WERI-Rb-1 (cell line): Measurements from ENCODE around the gene GAPDHS.

Experiments
- DNase-seq: peaks from one replicate; pipeline ENCODE4 v3.0.0-alpha.2; 2020
- H3K27ac ChIP-seq: fragments of 250-450 bp; sonication (Bioruptor Pico); 2 replicates; pipeline ENCODE4 v1.5.1; 2020; ENCODE audit warnings: mild to moderate bottlenecking, moderate library complexity
- H3K27me3 ChIP-seq: fragments of 250-450 bp; sonication (Bioruptor Pico); 2 replicates; pipeline ENCODE4 v1.5.1; 2021; ENCODE audit warnings: mild to moderate bottlenecking, low read depth, moderate library complexity; ENCODE audit not compliant: insufficient read depth, severe bottlenecking
- H3K36me3 ChIP-seq: fragments of 250-450 bp; sonication (Bioruptor Pico); 2 replicates; pipeline ENCODE4 v1.5.1; 2020; ENCODE audit warnings: mild to moderate bottlenecking, moderate library complexity
- H3K4me3 ChIP-seq: 2 replicates; pipeline ENCODE4 v1.5.1; 2011; ENCODE audit warnings: low read depth, mild to moderate bottlenecking, control low read depth, low read length
- H3K9me3 ChIP-seq: fragments of 250-450 bp; sonication (Bioruptor Pico); 2 replicates; pipeline ENCODE4 v1.5.1; 2021; ENCODE audit warnings: mild to moderate bottlenecking, moderate library complexity; ENCODE audit not compliant: severe bottlenecking
- TF ChIP-seq, protein P1 (sequence below): IDR thresholded peaks from 2 replicates; pipeline ENCODE4 v1.5.1; 2011; ENCODE audit warnings: low read depth, mild to moderate bottlenecking, control low read depth, inconsistent platforms, low read length

GAPDHS gene

DNA sequence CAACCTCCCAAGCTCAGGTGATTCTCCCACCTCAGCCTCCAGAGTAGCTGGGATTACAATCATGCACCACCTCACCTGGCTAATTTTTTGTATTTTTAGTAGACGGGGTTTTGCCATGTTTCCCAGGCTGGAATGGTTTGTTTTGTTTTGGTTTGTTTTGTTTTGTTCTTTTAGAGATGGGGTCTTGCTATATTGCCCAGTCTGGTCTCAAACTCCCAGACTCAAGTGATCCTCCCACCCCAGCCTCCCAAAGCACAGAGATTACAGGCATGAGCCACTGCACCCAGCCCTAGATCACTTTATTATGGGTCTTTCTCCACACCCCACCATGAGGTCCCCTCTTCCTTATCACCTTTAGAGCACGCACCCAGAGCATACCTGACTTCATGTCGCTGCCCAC lies 35.0 kb upstream of the GAPDHS start:
- H3K27ac ChIP-seq = no peak overlapping the region
- no peaks in the 10 kb centered on the region for H3K9me3 ChIP-seq
- no peak for DNase-seq
- no peaks in the 10 kb centered on the region for H3K27me3 ChIP-seq
- TF ChIP-seq, protein P1, sequence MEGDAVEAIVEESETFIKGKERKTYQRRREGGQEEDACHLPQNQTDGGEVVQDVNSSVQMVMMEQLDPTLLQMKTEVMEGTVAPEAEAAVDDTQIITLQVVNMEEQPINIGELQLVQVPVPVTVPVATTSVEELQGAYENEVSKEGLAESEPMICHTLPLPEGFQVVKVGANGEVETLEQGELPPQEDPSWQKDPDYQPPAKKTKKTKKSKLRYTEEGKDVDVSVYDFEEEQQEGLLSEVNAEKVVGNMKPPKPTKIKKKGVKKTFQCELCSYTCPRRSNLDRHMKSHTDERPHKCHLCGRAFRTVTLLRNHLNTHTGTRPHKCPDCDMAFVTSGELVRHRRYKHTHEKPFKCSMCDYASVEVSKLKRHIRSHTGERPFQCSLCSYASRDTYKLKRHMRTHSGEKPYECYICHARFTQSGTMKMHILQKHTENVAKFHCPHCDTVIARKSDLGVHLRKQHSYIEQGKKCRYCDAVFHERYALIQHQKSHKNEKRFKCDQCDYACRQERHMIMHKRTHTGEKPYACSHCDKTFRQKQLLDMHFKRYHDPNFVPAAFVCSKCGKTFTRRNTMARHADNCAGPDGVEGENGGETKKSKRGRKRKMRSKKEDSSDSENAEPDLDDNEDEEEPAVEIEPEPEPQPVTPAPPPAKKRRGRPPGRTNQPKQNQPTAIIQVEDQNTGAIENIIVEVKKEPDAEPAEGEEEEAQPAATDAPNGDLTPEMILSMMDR = no peak
- no peak overlapping the region for H3K4me3 ChIP-seq
- no peaks in the 10 kb centered on the region for H3K36me3 ChIP-seq

DNA sequence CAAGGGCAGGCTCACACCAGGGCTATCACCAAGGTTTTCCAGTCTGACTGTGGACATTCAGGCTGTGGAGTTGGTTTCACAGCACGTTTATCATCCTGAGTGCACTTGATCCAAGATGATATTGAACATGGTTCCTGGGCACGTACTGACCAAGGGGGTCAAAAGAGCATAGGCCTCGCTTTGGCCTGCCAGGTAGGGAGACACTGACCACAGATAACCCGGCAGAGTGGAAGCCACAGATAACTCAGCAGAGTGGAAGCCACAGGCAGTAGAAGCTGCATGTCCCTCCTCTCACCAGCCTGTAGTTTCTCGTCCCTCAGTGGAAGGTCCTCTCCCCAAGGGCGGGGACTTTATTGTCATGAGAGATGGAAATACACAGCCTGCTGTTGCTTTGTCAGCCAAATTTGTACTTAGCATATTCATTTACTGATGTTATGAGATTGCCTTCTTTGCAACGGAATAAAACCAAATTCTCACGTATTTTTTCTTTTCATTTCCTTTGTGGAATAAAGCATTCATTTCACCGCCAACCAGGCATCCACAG lies 34.2 kb upstream of the GAPDHS start:
- H3K27ac ChIP-seq = no peak overlapping the region
- no peak overlapping the region for H3K4me3 ChIP-seq
- no peak for DNase-seq
- H3K9me3 ChIP-seq = no peaks in the 10 kb centered on the region
- no peaks in the 10 kb centered on the region for H3K27me3 ChIP-seq
- TF ChIP-seq, protein P1 = no peak
- H3K36me3 ChIP-seq = no peaks in the 10 kb centered on the region

DNA sequence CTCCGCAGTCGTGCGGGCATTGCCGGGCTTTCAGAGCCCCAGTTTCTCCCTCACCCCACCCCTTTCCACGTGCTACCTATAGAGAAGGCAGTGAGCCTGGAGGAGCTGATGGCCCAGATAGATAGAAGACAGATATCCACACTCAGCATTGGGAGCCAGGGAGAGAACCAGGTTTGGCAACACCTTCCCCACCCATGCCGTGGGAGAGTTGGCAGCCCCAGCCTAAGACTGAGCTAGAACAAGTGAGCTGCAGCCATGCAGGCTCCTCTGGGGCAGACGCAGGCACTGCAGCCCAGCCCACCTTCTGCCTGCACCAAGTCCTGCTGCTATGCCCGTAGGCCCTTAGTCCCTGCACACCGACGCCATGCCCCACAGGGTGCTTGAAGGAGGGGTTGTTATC lies 32.6 kb upstream of the GAPDHS start:
- no peak overlapping the region for H3K27ac ChIP-seq
- H3K27me3 ChIP-seq = no peaks in the 10 kb centered on the region
- no peak for DNase-seq
- no peaks in the 10 kb centered on the region for H3K9me3 ChIP-seq
- no peak overlapping the region for H3K4me3 ChIP-seq
- TF ChIP-seq, protein P1 = no peak
- no peaks in the 10 kb centered on the region for H3K36me3 ChIP-seq

DNA sequence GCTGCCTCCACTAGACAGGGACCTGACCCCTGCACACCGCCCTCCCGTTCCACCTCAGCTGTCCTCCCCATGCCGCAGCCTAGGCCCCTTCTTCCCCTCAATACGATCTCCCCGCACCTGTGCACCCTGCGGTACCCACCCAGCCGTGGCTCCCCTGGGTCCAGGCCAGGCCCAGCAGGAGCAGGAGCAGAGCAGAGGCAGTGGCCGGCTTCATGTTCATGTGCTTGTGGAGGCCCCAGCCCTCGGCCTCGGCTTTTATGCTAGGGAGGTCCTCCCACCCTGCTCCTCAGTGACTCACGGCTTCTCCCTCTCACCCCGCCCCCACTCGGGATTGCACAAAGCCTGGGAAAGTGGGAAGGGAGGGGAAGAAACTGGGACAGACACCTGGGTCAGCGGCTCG lies 31.6 kb upstream of the GAPDHS start:
- H3K4me3 ChIP-seq = no peak overlapping the region
- TF ChIP-seq, protein P1 = no peak
- no peaks in the 10 kb centered on the region for H3K27me3 ChIP-seq
- no peak overlapping the region for H3K27ac ChIP-seq
- no peak for DNase-seq
- H3K36me3 ChIP-seq = no peaks in the 10 kb centered on the region
- H3K9me3 ChIP-seq = no peaks in the 10 kb centered on the region

DNA sequence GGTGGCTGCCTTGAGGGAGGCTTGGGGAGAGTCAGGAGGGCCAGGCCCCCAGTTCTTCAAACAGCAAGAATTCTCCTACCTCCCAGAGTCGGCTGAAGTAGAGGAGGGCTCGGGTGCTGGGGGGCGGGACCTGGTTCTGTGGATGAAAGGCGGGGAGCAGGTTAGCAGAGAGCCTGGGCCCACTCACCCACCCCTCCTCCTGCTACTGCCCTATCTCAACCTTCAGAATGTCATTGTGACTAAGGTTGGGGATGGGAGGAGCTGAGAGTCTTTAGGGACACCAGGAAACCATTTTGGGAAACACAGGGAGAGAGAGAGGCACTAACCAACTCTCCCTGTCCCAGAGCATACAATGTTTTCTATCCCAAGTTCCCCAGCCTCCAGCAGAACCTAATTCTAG lies 30.5 kb upstream of the GAPDHS start:
- Histone ChIP-seq H3K27me3 (no peaks in the 10 kb centered on the region), H3K4me3 (no peak overlapping the region), H3K27ac (no peak overlapping the region), H3K36me3 (no peaks in the 10 kb centered on the region), H3K9me3 (no peaks in the 10 kb centered on the region)
- TF ChIP-seq, protein P1 = no peak
- DNase-seq = no peak

DNA sequence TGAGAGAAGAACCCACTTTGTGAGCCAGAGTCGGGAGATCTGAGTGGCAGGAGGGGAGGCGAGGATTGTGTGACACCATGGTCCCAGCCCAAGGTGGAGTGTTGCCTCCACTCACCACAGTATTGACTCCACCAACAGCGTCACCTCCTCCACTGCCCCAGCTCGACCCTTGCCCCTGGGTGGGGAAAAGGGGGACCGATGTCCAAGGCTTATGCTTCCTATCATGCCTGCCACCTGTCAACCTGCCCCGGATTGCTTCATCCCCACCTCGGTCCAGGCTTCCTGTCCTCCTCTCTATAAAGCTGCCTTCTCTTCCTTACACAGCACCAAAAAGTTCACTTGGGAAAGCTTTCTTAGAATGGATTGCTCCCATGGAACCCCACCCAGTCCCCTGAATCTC lies 27.2 kb upstream of the GAPDHS start:
- no peaks in the 10 kb centered on the region for H3K36me3 ChIP-seq
- no peak overlapping the region for H3K4me3 ChIP-seq
- H3K27me3 ChIP-seq = peaks cover 10% of the 10 kb centered on the region
- no peak for DNase-seq
- TF ChIP-seq, protein P1 = no peak
- no peak overlapping the region for H3K27ac ChIP-seq
- H3K9me3 ChIP-seq = no peaks in the 10 kb centered on the region
